IMR-90 (cell line): ENCODE measurements around the gene LPGAT1. TPM values are rescaled to one million over a fixed set of nuclear protein-coding genes. Genes with fewer than 3 reads are reported as not detected.

Experiments
- ATAC-seq: fragments of 200-7000 bp; cut with Tn5 transposase; 2 replicates; pipeline ENCODE4 v1.9.1; 2020; ENCODE audit warnings: low read depth, mild to moderate bottlenecking, moderate library complexity
- BruUV-seq: library from RNA; stranded (reverse); fragments of 400-500 nt; replicated peaks from 2 replicates; lab custom pipeline; 2021; lab: Mats Ljungman, UMichigan
- CTCF ChIA-PET: fragments of 300-600 bp; formaldehyde crosslinking; extraction: SDS; loops from one replicate; lab custom pipeline; 2021; ENCODE audit warnings: antibody characterized with exemption; lab: Yijun Ruan, JAX
- POLR2A ChIA-PET: fragments of 300-600 bp; sonication (Branson Sonifier 250); formaldehyde crosslinking; loops from one replicate; lab custom pipeline; 2022; ENCODE audit warnings: antibody characterized with exemption; ENCODE audit not compliant: unreplicated experiment; lab: Charles Lee
- DNase-seq: peaks from one replicate; pipeline ENCODE4 v3.0.0; 2013
- H2AFZ ChIP-seq: replicated peaks from 2 replicates; pipeline ENCODE3; 2013; ENCODE audit warnings: low read length, mild to moderate bottlenecking; ENCODE audit not compliant: poor library complexity
- H2AK5ac ChIP-seq: 2 replicates; pipeline ENCODE4 v1.6.1; 2013; ENCODE audit warnings: low read depth, low read length, inconsistent platforms
- H2AK9ac ChIP-seq: replicated peaks from 2 replicates; pipeline ENCODE3; 2013; ENCODE audit warnings: mild to moderate bottlenecking, low read depth, low read length, moderate library complexity; ENCODE audit not compliant: poor library complexity
- H2BK120ac ChIP-seq: 2 replicates; pipeline ENCODE4 v1.6.1; 2013; ENCODE audit warnings: low read depth, low read length, inconsistent platforms
- H2BK15ac ChIP-seq: 3 replicates; pipeline ENCODE4 v1.6.1; 2013; ENCODE audit warnings: low read depth, low read length, inconsistent platforms
- H2BK20ac ChIP-seq: 2 replicates; pipeline ENCODE4 v1.6.1; 2013; ENCODE audit warnings: low read depth, mild to moderate bottlenecking, inconsistent platforms, low read length, moderate library complexity
- H2BK5ac ChIP-seq: 2 replicates; pipeline ENCODE4 v1.6.1; 2013; ENCODE audit warnings: mild to moderate bottlenecking, low read depth, low read length, inconsistent platforms; ENCODE audit not compliant: poor library complexity, severe bottlenecking
- H3K14ac ChIP-seq: replicated peaks from 2 replicates; pipeline ENCODE4 v1.6.1; 2013; ENCODE audit warnings: low read depth, low read length, inconsistent platforms
- H3K18ac ChIP-seq: 2 replicates; pipeline ENCODE4 v1.6.1; 2013; ENCODE audit warnings: low read depth, low read length, control low read depth
- H3K23ac ChIP-seq: 2 replicates; pipeline ENCODE4 v1.6.1; 2013; ENCODE audit warnings: low read depth, low read length, inconsistent platforms
- H3K27ac ChIP-seq: 2 replicates; pipeline ENCODE4 v1.5.1; 2013; ENCODE audit warnings: mild to moderate bottlenecking, control low read depth, low read length; ENCODE audit not compliant: insufficient read depth
- H3K27me3 ChIP-seq: 2 replicates; pipeline ENCODE4 v1.6.1; 2013; ENCODE audit warnings: low read length; ENCODE audit not compliant: control insufficient read depth, insufficient read depth
- H3K36me3 ChIP-seq: 2 replicates; pipeline ENCODE4 v1.6.1; 2013; ENCODE audit warnings: low read length, mixed read lengths; ENCODE audit not compliant: control insufficient read depth, insufficient read depth
- H3K4ac ChIP-seq: 2 replicates; pipeline ENCODE4 v1.6.1; 2013; ENCODE audit warnings: low read depth, low read length, inconsistent platforms
- H3K4me1 ChIP-seq: 2 replicates; pipeline ENCODE4 v1.6.1; 2013; ENCODE audit warnings: low read length, mixed read lengths; ENCODE audit not compliant: control insufficient read depth, insufficient read depth
- H3K4me2 ChIP-seq: 2 replicates; pipeline ENCODE4 v1.6.1; 2013; ENCODE audit warnings: low read depth, mild to moderate bottlenecking, control low read depth, low read length, moderate library complexity
- H3K4me3 ChIP-seq: 2 replicates; pipeline ENCODE4 v1.5.1; 2013; ENCODE audit warnings: low read depth, mild to moderate bottlenecking, control low read depth, low read length, moderate library complexity; ENCODE audit not compliant: insufficient read depth
- H3K56ac ChIP-seq: 2 replicates; pipeline ENCODE4 v1.6.1; 2013; ENCODE audit warnings: low read length, inconsistent platforms; ENCODE audit not compliant: insufficient read depth; ENCODE audit errors: extremely low read depth
- H3K79me1 ChIP-seq, 2 experiments: 2 replicates each; pipeline ENCODE4 v1.6.1; 2013; ENCODE audit warnings: low read length in 2 of 2, inconsistent platforms in 1 of 2, low read depth in 1 of 2
- H3K9ac ChIP-seq: 2 replicates; pipeline ENCODE4 v1.6.1; 2013; ENCODE audit warnings: low read depth, low read length, control low read depth
- H3K9me1 ChIP-seq: 2 replicates; pipeline ENCODE4 v1.6.1; 2013; ENCODE audit warnings: low read length, inconsistent platforms; ENCODE audit not compliant: insufficient read depth
- H3K9me3 ChIP-seq: 2 replicates; pipeline ENCODE4 v1.6.1; 2013; ENCODE audit warnings: low read length; ENCODE audit not compliant: control insufficient read depth, insufficient read depth
- H4K20me1 ChIP-seq: 2 replicates; pipeline ENCODE4 v1.6.1; 2013; ENCODE audit warnings: low read length, inconsistent platforms; ENCODE audit not compliant: insufficient read depth
- H4K5ac ChIP-seq: 2 replicates; pipeline ENCODE4 v1.6.1; 2013; ENCODE audit warnings: mild to moderate bottlenecking, low read depth, low read length, control low read depth
- H4K8ac ChIP-seq, 2 experiments: 2 replicates each; pipeline ENCODE4 v1.6.1; 2013; ENCODE audit warnings: low read depth in 2 of 2, low read length in 2 of 2, control low read depth in 1 of 2, inconsistent platforms in 1 of 2
- H4K91ac ChIP-seq: 2 replicates; pipeline ENCODE4 v1.6.1; 2013; ENCODE audit warnings: low read depth, low read length, inconsistent platforms; ENCODE audit not compliant: insufficient read depth
- BHLHE40 ChIP-seq: fragments of 150-350 bp; IDR thresholded peaks from 2 replicates; pipeline ENCODE4 v1.6.1; 2016; ENCODE audit warnings: mild to moderate bottlenecking, low read depth, low read length
- CEBPB ChIP-seq: IDR thresholded peaks from 2 replicates; pipeline ENCODE4 v1.6.1; 2012; ENCODE audit warnings: low read depth, low read length, improper control_type of control experiment
- CHD1 ChIP-seq: IDR thresholded peaks from 2 replicates; pipeline ENCODE4 v1.6.1; 2012; ENCODE audit warnings: low read depth, low read length, improper control_type of control experiment
- FOS ChIP-seq: fragments of 150-350 bp; IDR thresholded peaks from 2 replicates; pipeline ENCODE4 v1.6.1; 2016; ENCODE audit warnings: low read depth, low read length
- MAFK ChIP-seq: IDR thresholded peaks from 2 replicates; pipeline ENCODE4 v1.6.1; 2012; ENCODE audit warnings: low read depth, low read length, improper control_type of control experiment
- MAZ ChIP-seq: IDR thresholded peaks from 2 replicates; pipeline ENCODE4 v1.6.1; 2012; ENCODE audit warnings: low read depth, mild to moderate bottlenecking, low read length, improper control_type of control experiment, moderate library complexity, borderline replicate concordance
- MXI1 ChIP-seq: IDR thresholded peaks from 2 replicates; pipeline ENCODE4 v1.6.1; 2012; ENCODE audit warnings: low read depth, mild to moderate bottlenecking, low read length, moderate library complexity, borderline replicate concordance
- NFE2L2 ChIP-seq: fragments of 150-350 bp; IDR thresholded peaks from 2 replicates; pipeline ENCODE4 v1.6.1; 2016; ENCODE audit warnings: low read depth, mild to moderate bottlenecking, low read length
- POLR2A ChIP-seq: IDR thresholded peaks from 2 replicates; pipeline ENCODE4 v1.6.1; 2012; ENCODE audit warnings: mild to moderate bottlenecking, low read depth, low read length
- RAD21 ChIP-seq: IDR thresholded peaks from 2 replicates; pipeline ENCODE4 v1.6.1; 2012; ENCODE audit warnings: low read length, improper control_type of control experiment
- RCOR1 ChIP-seq: IDR thresholded peaks from 2 replicates; pipeline ENCODE4 v1.6.1; 2012; ENCODE audit warnings: mild to moderate bottlenecking, low read length, improper control_type of control experiment; ENCODE audit not compliant: insufficient replicate concordance
- RFX5 ChIP-seq: IDR thresholded peaks from 2 replicates; pipeline ENCODE4 v1.8.0; 2012; ENCODE audit warnings: low read depth, mild to moderate bottlenecking, low read length, moderate library complexity
- SMC3 ChIP-seq: fragments of 150-350 bp; IDR thresholded peaks from 2 replicates; pipeline ENCODE4 v1.6.1; 2016; ENCODE audit warnings: low read depth, mild to moderate bottlenecking, antibody characterized with exemption, low read length, moderate library complexity
- WGBS, 2 experiments: methylation state at CpG; one replicate each; pipeline versions ENCODE4 v1.1.5 to v1.1.7; 2013; ENCODE audit warnings: missing lambda C conversion rate in 2 of 2; ENCODE audit not compliant: insufficient read length in 1 of 2; ENCODE audit errors: extremely low coverage in 2 of 2; 5-methylcytosine and 5-hydroxymethylcytosine counted together
- dilution Hi-C: fragments of 300-500 bp; cut with HindIII; formaldehyde crosslinking; loops from one replicate; pipeline ENCODE4 v1.14.3; 2018; ENCODE audit warnings: low sequenced_read_pairs; ENCODE audit not compliant: unreplicated experiment
- in situ Hi-C: fragments of 300-500 bp; cut with MboI; formaldehyde crosslinking; loops from 3 replicates; pipeline ENCODE4 v1.14.3; 2019; ENCODE audit warnings: low sequenced_read_pairs, inconsistent platforms, mixed read lengths
- intact Hi-C: fragments of 100-400 bp; cut with micrococcal nuclease; formaldehyde crosslinking; loops from 2 replicates; pipeline ENCODE4 v1.10.0; 2022
- polyA plus RNA-seq, 3 experiments: library from polyadenylated mRNA; depleted of rRNA; stranded (reverse); fragments of >200 nt; gene quantifications; 2 replicates each; pipeline ENCODE4 v1.2.3, GENCODE V29; 2012; ENCODE audit warnings: low replicate concordance in 1 of 3
- total RNA-seq: library from RNA; depleted of rRNA; stranded (reverse); fragments of >200 nt; gene quantifications from 2 replicates; pipeline ENCODE4 v1.2.3, GENCODE V29; 2012
- TF ChIP-seq, protein P1 (sequence below): conservative IDR thresholded peaks from 2 replicates; pipeline ENCODE4 v1.5.1; 2012; ENCODE audit warnings: mild to moderate bottlenecking, low read depth, low read length, improper control_type of control experiment
- TF ChIP-seq, protein P2 (sequence below): fragments of 150-350 bp; IDR thresholded peaks from 2 replicates; pipeline ENCODE4 v1.6.1; 2016; ENCODE audit warnings: low read depth, mild to moderate bottlenecking, low read length, moderate library complexity, borderline replicate concordance
- TF ChIP-seq, protein P3 (sequence below): fragments of 150-350 bp; IDR thresholded peaks from 2 replicates; pipeline ENCODE4 v1.6.1; 2017; ENCODE audit warnings: mild to moderate bottlenecking, antibody characterized with exemption, low read length, low read depth

The LPGAT1 gene
- total and polyA plus RNA-seq, 2 of the 4 experiments (the other 2 are of a cell fraction), result 6.7 to 13.6 TPM

DNA sequence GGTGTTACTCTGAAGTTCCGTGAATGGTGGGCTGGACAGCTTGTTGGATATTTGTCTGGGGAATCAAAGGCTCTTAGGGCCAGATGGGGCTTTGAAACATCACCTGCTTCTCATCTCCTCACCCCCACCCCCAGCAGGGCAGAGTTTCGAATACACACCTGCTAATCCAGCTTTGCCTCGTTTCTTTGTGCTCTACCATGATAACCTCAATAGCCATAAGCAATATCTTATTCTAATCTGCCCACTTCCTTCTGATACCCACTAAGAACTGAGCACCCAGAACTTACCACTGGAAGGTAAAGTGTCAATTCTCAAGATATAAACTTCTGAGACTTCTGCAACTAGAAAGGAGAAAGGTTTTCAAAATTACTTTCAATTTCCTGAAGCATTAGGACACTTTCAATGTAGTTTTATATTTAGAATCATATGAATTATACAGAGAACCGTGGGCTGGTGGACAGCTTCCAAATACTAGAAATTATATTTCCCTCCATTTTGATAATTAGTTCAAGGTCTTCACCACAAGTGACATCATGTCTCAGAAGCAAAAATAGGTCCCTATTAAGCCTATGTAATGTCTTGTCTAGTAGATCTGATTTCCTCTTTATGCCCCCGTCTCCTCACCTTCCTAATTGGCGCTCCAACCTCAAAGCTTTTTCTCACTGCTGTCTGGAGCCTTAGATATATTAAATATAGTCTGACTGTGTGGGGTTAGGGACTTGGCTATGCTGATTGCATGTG lies 90.7 kb downstream of the LPGAT1 start:
- H3K4me3 ChIP-seq, result no peak overlapping the region
- CTCF ChIA-PET, result no interaction called here
- no peak overlapping the region for H2BK120ac ChIP-seq
- no peak overlapping the region for H2AFZ ChIP-seq
- no peak overlapping the region for H2AK9ac ChIP-seq
- H4K8ac ChIP-seq, result no peak overlapping the region
- WGBS, 2 experiments, result no CpG with 5 or more reads among the region's 6 CpGs
- no peaks in the 10 kb centered on the region for H3K79me1 ChIP-seq
- no peaks in the 10 kb centered on the region for H4K20me1 ChIP-seq
- no peak overlapping the region for H2BK20ac ChIP-seq
- H3K23ac ChIP-seq, result no peak overlapping the region
- H3K9ac ChIP-seq, result no peak overlapping the region
- no peak overlapping the region for H2BK5ac ChIP-seq
- intact Hi-C loops (no loop called here), dilution Hi-C loops (no loop called here), in situ Hi-C loops (no loop called here)
- H3K36me3 ChIP-seq, result no peaks in the 10 kb centered on the region
- H3K9me1 ChIP-seq, result peaks cover 7% of the 10 kb centered on the region; the same call in 1 of the 2 replicates
- no peak overlapping the region for H3K4ac ChIP-seq
- no peaks in the 10 kb centered on the region for H3K9me3 ChIP-seq
- no peak overlapping the region for H3K18ac ChIP-seq
- no peak overlapping the region for H3K14ac ChIP-seq
- H4K91ac ChIP-seq, result no peak overlapping the region
- H2BK15ac ChIP-seq, result no peak overlapping the region
- POLR2A ChIA-PET, result no interaction called here
- no TSS peak for BruUV-seq
- DNase-seq (no peak), ATAC-seq (no peak)
- H3K4me2 ChIP-seq, result no peak overlapping the region
- H3K56ac ChIP-seq, result no peak overlapping the region
- H4K5ac ChIP-seq, result no peak overlapping the region
- peaks cover 6% of the 10 kb centered on the region for H3K4me1 ChIP-seq
- H3K27me3 ChIP-seq, result no peaks in the 10 kb centered on the region; the same call in none of the 2 replicates
- H3K27ac ChIP-seq, result no peak overlapping the region
- H2AK5ac ChIP-seq, result no peak overlapping the region
- no peak for TF ChIP-seq FOS
- no peak for TF ChIP-seq MXI1
- no peak for TF ChIP-seq CHD1
- TF ChIP-seq RFX5, result no peak
- no peak for TF ChIP-seq BHLHE40
- TF ChIP-seq SMC3, result no peak
- TF ChIP-seq, protein P1, sequence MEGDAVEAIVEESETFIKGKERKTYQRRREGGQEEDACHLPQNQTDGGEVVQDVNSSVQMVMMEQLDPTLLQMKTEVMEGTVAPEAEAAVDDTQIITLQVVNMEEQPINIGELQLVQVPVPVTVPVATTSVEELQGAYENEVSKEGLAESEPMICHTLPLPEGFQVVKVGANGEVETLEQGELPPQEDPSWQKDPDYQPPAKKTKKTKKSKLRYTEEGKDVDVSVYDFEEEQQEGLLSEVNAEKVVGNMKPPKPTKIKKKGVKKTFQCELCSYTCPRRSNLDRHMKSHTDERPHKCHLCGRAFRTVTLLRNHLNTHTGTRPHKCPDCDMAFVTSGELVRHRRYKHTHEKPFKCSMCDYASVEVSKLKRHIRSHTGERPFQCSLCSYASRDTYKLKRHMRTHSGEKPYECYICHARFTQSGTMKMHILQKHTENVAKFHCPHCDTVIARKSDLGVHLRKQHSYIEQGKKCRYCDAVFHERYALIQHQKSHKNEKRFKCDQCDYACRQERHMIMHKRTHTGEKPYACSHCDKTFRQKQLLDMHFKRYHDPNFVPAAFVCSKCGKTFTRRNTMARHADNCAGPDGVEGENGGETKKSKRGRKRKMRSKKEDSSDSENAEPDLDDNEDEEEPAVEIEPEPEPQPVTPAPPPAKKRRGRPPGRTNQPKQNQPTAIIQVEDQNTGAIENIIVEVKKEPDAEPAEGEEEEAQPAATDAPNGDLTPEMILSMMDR, result no peak
- TF ChIP-seq CEBPB, result no peak
- no peak for TF ChIP-seq RCOR1
- TF ChIP-seq, protein P2, sequence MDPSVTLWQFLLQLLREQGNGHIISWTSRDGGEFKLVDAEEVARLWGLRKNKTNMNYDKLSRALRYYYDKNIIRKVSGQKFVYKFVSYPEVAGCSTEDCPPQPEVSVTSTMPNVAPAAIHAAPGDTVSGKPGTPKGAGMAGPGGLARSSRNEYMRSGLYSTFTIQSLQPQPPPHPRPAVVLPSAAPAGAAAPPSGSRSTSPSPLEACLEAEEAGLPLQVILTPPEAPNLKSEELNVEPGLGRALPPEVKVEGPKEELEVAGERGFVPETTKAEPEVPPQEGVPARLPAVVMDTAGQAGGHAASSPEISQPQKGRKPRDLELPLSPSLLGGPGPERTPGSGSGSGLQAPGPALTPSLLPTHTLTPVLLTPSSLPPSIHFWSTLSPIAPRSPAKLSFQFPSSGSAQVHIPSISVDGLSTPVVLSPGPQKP, result no peak
- TF ChIP-seq, protein P3, sequence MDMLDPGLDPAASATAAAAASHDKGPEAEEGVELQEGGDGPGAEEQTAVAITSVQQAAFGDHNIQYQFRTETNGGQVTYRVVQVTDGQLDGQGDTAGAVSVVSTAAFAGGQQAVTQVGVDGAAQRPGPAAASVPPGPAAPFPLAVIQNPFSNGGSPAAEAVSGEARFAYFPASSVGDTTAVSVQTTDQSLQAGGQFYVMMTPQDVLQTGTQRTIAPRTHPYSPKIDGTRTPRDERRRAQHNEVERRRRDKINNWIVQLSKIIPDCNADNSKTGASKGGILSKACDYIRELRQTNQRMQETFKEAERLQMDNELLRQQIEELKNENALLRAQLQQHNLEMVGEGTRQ, result no peak
- TF ChIP-seq MAZ, result no peak
- TF ChIP-seq POLR2A, result no peak
- no peak for TF ChIP-seq RAD21
- TF ChIP-seq MAFK, result no peak
- TF ChIP-seq NFE2L2, result no peak
